NCI-H146 treated with DMSO at 0.1 percent for 48 hours (cell line): ENCODE results near the gene TRABD2A.
"Not testable (repeated sequence)": the region's sequence is repeated elsewhere in the genome, so short reads cannot be mapped to it uniquely, and the experiment has no call there.

ENCODE experiments used
- DNase-seq: peaks from one replicate; lab custom pipeline; 2025; ENCODE audit not compliant: unreplicated experiment; lab: John Stamatoyannopoulos, UW

The TRABD2A gene

GRCh38 chr2:84880395-84880644, 564 bp downstream of the TRABD2A start:
- no peak for DNase-seq

- DNase-seq, result no peak
Observed at GRCh38 chr2:84879584-84880394, 1.1 kb downstream of the TRABD2A start.

- no peak for DNase-seq
Observed at GRCh38 chr2:84878896-84879583, 1.8 kb downstream of the TRABD2A start.

GRCh38 chr2:84878459-84878858, 2.4 kb downstream of the TRABD2A start:
- no peak for DNase-seq

GRCh38 chr2:84876369-84876768, 4.5 kb downstream of the TRABD2A start:
- no peak for DNase-seq

GRCh38 chr2:84875619-84876018, 5.3 kb downstream of the TRABD2A start:
- DNase-seq, result not testable (repeated sequence)

- no peak for DNase-seq
Observed at GRCh38 chr2:84875213-84875560, 5.7 kb downstream of the TRABD2A start.

- DNase-seq, result no peak
Observed at GRCh38 chr2:84874381-84875212, 6.3 kb downstream of the TRABD2A start.

- no peak for DNase-seq
Observed at GRCh38 chr2:84873350-84873749, 7.5 kb downstream of the TRABD2A start.

GRCh38 chr2:84872691-84873090, 8.2 kb downstream of the TRABD2A start:
- DNase-seq, result not testable (repeated sequence)

GRCh38 chr2:84870306-84870705, 10.6 kb downstream of the TRABD2A start:
- DNase-seq, result no peak

GRCh38 chr2:84868327-84868726, 12.6 kb downstream of the TRABD2A start:
- DNase-seq, result not testable (repeated sequence)

- DNase-seq, result no peak
Observed at GRCh38 chr2:84866122-84866521, 14.8 kb downstream of the TRABD2A start.

GRCh38 chr2:84865181-84865783, 15.6 kb downstream of the TRABD2A start:
- DNase-seq, result no peak

- DNase-seq, result no peak
Observed at GRCh38 chr2:84862006-84862405, 18.9 kb downstream of the TRABD2A start.

GRCh38 chr2:84861539-84861938, 19.3 kb downstream of the TRABD2A start:
- DNase-seq, result no peak

- DNase-seq, result no peak
Observed at GRCh38 chr2:84858937-84859336, 21.9 kb downstream of the TRABD2A start.

- no peak for DNase-seq
Observed at GRCh38 chr2:84858123-84858522, 22.8 kb downstream of the TRABD2A start.

- DNase-seq, result no peak
Observed at GRCh38 chr2:84857566-84857965, 23.3 kb downstream of the TRABD2A start.

- DNase-seq, result no peak
Observed at GRCh38 chr2:84856787-84857186, 24.1 kb downstream of the TRABD2A start.

- no peak for DNase-seq
Observed at GRCh38 chr2:84855731-84856130, 25.2 kb downstream of the TRABD2A start.

- no peak for DNase-seq
Observed at GRCh38 chr2:84854850-84855249, 26.0 kb downstream of the TRABD2A start.
